ENCODE measurements around the gene LMO4.

Gene LMO4

GRCh38 chr1:87328272-87329050 lies at the start of gene LMO4:
TSS of gene LMO4 (plus strand) at chr1:87328880. CDS start at chr1:87332016, 3,136 bp downstream.
- peak; percentile 97 to 98 for DNase-seq

GRCh38 chr1:87279536-87279875 lies 49.2 kb upstream of the LMO4 start:
- no peak for DNase-seq

- peak in 1 of 2 experiments; percentile 31 for DNase-seq
Measured at GRCh38 chr1:87279966-87280535, 48.6 kb upstream of the LMO4 start.

- peak in 1 of 2 experiments; percentile 18 for DNase-seq
Measured at GRCh38 chr1:87284456-87285240, 44.0 kb upstream of the LMO4 start.

- DNase-seq, result no peak
Measured at GRCh38 chr1:87291107-87291506, 37.6 kb upstream of the LMO4 start.

- peak; percentile 64 to 90 for DNase-seq
Measured at GRCh38 chr1:87292684-87293493, 35.8 kb upstream of the LMO4 start.

- DNase-seq, result no peak
Measured at GRCh38 chr1:87294633-87295032, 34.0 kb upstream of the LMO4 start.

- no peak for DNase-seq
Measured at GRCh38 chr1:87295445-87296110, 33.1 kb upstream of the LMO4 start.

- DNase-seq, result no peak
Measured at GRCh38 chr1:87296206-87296605, 32.5 kb upstream of the LMO4 start.

GRCh38 chr1:87299661-87300060 lies 29.0 kb upstream of the LMO4 start:
- no peak for DNase-seq

- no peak for DNase-seq
Measured at GRCh38 chr1:87300628-87301027, 28.1 kb upstream of the LMO4 start.

- DNase-seq, result no peak
Measured at GRCh38 chr1:87305151-87305550, 23.5 kb upstream of the LMO4 start.

- no peak for DNase-seq
Measured at GRCh38 chr1:87305762-87306161, 22.9 kb upstream of the LMO4 start.

- no peak for DNase-seq
Measured at GRCh38 chr1:87307306-87307705, 21.4 kb upstream of the LMO4 start.

- no peak for DNase-seq
Measured at GRCh38 chr1:87307931-87308330, 20.7 kb upstream of the LMO4 start.

GRCh38 chr1:87314091-87314490 lies 14.6 kb upstream of the LMO4 start:
- DNase-seq, result no peak

GRCh38 chr1:87318056-87318650 lies 10.5 kb upstream of the LMO4 start:
- no peak for DNase-seq

- no peak for DNase-seq
Measured at GRCh38 chr1:87318806-87319205, 9.9 kb upstream of the LMO4 start.

- DNase-seq, result peak; percentile 47 to 78
Measured at GRCh38 chr1:87325982-87326738, 2.5 kb upstream of the LMO4 start.

GRCh38 chr1:87327376-87328271 lies 1.1 kb upstream of the LMO4 start:
- no peak for DNase-seq

Measured in NCI-H446 (cell line).